Measurements from ENCODE around the gene CRYZ.

CRYZ gene

GRCh38 chr1:74729741-74730478 is 2.9 kb downstream of the CRYZ start:
- DNase-seq = peak; percentile 44

- no peak for DNase-seq
These were observed 4.1 kb downstream of the CRYZ start for GRCh38 chr1:74728736-74729135.

- DNase-seq = no peak
These were observed 6.8 kb downstream of the CRYZ start for GRCh38 chr1:74726063-74726462.

- no peak for DNase-seq
These were observed 15.2 kb downstream of the CRYZ start for GRCh38 chr1:74717626-74718025.

GRCh38 chr1:74716822-74717221 is 16.0 kb downstream of the CRYZ start:
- no peak for DNase-seq

- DNase-seq = no peak
These were observed 17.0 kb downstream of the CRYZ start for GRCh38 chr1:74715806-74716205.

- no peak for DNase-seq
These were observed 17.7 kb downstream of the CRYZ start for GRCh38 chr1:74715236-74715502.

- DNase-seq = no peak
These were observed 18.2 kb downstream of the CRYZ start for GRCh38 chr1:74714429-74715235.

- no peak for DNase-seq
These were observed 19.0 kb downstream of the CRYZ start for GRCh38 chr1:74713849-74714248.

GRCh38 chr1:74712881-74713280 is 20.0 kb downstream of the CRYZ start:
- DNase-seq = no peak

- no peak for DNase-seq
These were observed 29.3 kb downstream of the CRYZ start for GRCh38 chr1:74703386-74704182.

GRCh38 chr1:74699331-74699730 is 33.5 kb downstream of the CRYZ start:
- no peak for DNase-seq

GRCh38 chr1:74697832-74698231 is 35.0 kb downstream of the CRYZ start:
- no peak for DNase-seq

GRCh38 chr1:74693473-74693872 is 39.4 kb downstream of the CRYZ start:
- DNase-seq = no peak

GRCh38 chr1:74690909-74691308 is 41.9 kb downstream of the CRYZ start:
- no peak for DNase-seq

GRCh38 chr1:74690364-74690696 is 42.5 kb downstream of the CRYZ start:
- DNase-seq = no peak

GRCh38 chr1:74689621-74690363 is 43.1 kb downstream of the CRYZ start:
- DNase-seq = peak; percentile 59

GRCh38 chr1:74686928-74687327 is 45.9 kb downstream of the CRYZ start:
- no peak for DNase-seq

- no peak for DNase-seq
These were observed 48.5 kb downstream of the CRYZ start for GRCh38 chr1:74684301-74684700.

GRCh38 chr1:74683656-74684055 is 49.2 kb downstream of the CRYZ start:
- DNase-seq = no peak

- no peak for DNase-seq
These were observed 51.0 kb downstream of the CRYZ start for GRCh38 chr1:74681851-74682250.

- DNase-seq = peak; percentile 63
These were observed 51.4 kb downstream of the CRYZ start for GRCh38 chr1:74681449-74681848.

- no peak for DNase-seq
These were observed 51.8 kb downstream of the CRYZ start for GRCh38 chr1:74681001-74681400.

All from activated CD4-positive, alpha-beta T cell treated with anti-CD3 and anti-CD28 coated beads, Interleukin-10, Interleukin-2, amounts not matched to agents 100 ng/mL and 50 ng/mL, durations not matched to agents 16 hours and 8 hours (primary cell).